Stimulated activated memory B cell treated with anti-CD40 and anti-IgM and Interleukin-4, amounts not matched to agents 10 μg/mL and 1 μg/mL and 100 μg/mL, for 72 hours (primary cell): Measurements from ENCODE around the gene RAB39A.
A peak's percentile ranks its signal among the peaks of the same experiment; 100 is the strongest.
"Not testable (repeated sequence)": the region's sequence is repeated elsewhere in the genome, so short reads cannot be mapped to it uniquely, and the experiment has no call there.

Source experiments
- ATAC-seq: fragments of 150-1000 bp; cut with Tn5 transposase; 2 replicates; pipeline ENCODE4 v1.10.0; 2021
- H3K27ac Mint-ChIP-seq: one replicate; pipeline ENCODE4 v1.8.0; 2022; ENCODE audit warnings: mild to moderate bottlenecking, mixed read lengths
- H3K27me3 Mint-ChIP-seq: one replicate; pipeline ENCODE4 v1.8.0; 2022; ENCODE audit warnings: mixed read lengths
- H3K36me3 Mint-ChIP-seq: one replicate; pipeline ENCODE4 v1.8.0; 2022; ENCODE audit warnings: mixed read lengths
- H3K4me1 Mint-ChIP-seq: one replicate; pipeline ENCODE4 v1.8.0; 2022; ENCODE audit warnings: mixed read lengths
- H3K4me3 Mint-ChIP-seq: one replicate; pipeline ENCODE4 v1.8.0; 2022; ENCODE audit warnings: mild to moderate bottlenecking, moderate library complexity, mixed read lengths
- H3K9me3 Mint-ChIP-seq: one replicate; pipeline ENCODE4 v1.8.0; 2022; ENCODE audit warnings: mixed read lengths

Gene RAB39A

DNA sequence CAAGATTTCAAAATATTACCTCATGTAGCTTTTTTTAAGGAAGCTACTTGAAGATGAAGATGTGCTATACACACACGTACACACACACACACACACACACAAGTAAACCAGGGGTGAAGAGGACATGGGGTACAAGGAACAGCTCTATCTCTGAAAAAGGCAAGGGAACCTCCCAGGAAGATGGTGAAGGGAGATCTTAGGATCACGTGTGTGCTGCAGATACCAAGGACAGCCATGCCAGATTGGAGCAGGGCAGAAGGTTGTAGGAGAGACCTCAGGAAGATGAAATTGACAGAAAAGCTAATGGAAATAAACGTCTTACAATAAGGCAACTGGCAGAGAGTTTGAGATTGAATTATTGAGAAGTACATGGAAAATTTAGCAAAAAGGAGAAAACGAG is 19.7 kb downstream of the RAB39A start:
- H3K27me3 Mint-ChIP-seq: no peaks in the 10 kb centered on the region
- no peak overlapping the region for H3K27ac Mint-ChIP-seq
- no peaks in the 10 kb centered on the region for H3K9me3 Mint-ChIP-seq
- ATAC-seq: no peak
- H3K4me1 Mint-ChIP-seq: no peaks in the 10 kb centered on the region
- peaks cover 9% of the 10 kb centered on the region for H3K36me3 Mint-ChIP-seq
- H3K4me3 Mint-ChIP-seq: no peak overlapping the region

DNA sequence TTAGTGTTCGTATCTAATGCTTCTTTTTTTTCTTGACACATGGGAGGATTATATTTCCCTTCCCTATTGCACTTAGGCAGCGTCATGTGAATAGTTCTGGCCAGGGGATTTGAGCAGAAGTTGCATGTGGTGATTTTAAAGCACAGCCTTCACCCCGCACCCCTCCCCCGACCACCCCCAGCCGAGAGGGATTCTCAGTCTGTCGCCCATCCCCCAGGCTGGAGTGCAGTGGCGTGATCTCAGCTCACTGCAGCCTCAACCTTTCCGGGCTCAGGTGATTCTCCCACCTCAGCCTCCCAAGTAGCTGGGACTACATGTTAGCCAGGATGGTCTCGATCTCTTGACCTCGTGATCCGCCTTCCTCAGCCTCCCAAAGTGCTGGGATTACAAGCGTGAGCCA is 20.1 kb downstream of the RAB39A start:
- not testable (repeated sequence) for H3K4me1 Mint-ChIP-seq, H3K4me3 Mint-ChIP-seq, H3K27ac Mint-ChIP-seq, H3K27me3 Mint-ChIP-seq, H3K36me3 Mint-ChIP-seq, ATAC-seq, H3K9me3 Mint-ChIP-seq

DNA sequence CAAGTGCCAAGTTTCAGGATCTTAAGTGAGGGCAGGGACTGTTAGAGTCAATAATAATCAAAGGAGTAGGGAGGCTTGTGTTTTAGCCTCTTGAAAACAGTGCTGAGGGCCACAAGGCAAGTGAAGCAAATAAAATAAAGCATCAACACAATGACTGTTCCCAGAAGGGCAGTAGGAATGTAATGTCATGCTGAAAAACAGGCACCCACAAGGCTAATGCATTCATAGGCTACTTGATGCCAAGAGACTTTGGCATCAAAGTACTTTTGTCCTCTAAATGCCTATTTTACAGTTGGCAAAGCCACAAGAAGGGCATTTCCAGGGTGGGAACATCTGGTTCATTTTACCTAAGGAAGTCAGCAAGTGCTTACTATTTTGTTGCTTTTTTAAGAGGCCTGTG is 22.9 kb downstream of the RAB39A start:
- no peaks in the 10 kb centered on the region for H3K4me1 Mint-ChIP-seq
- no peaks in the 10 kb centered on the region for H3K27me3 Mint-ChIP-seq
- H3K9me3 Mint-ChIP-seq: no peaks in the 10 kb centered on the region
- no peak overlapping the region for H3K4me3 Mint-ChIP-seq
- H3K36me3 Mint-ChIP-seq: peaks cover 4% of the 10 kb centered on the region
- ATAC-seq: no peak
- no peak overlapping the region for H3K27ac Mint-ChIP-seq

DNA sequence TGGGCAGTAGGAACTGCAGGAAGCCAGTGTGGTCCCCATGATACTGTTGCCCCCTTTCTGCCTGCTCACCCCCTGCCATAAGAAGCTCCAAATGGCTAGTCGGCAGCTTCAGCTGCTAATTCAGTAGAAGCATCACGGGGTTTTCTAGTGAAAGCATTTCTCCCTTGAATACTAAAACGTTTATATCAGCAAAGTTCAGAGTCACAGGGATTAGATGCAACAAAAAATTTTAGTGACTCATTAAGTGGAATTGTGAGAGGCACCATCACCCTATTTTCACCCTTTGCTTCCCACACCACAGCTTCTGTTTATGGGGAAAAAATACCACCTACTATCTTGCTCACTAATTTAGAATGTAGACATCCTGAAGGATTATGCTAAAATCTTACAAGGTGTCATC is 25.2 kb downstream of the RAB39A start:
- ATAC-seq: no peak
- no peaks in the 10 kb centered on the region for H3K36me3 Mint-ChIP-seq
- no peak overlapping the region for H3K4me3 Mint-ChIP-seq
- H3K4me1 Mint-ChIP-seq: peaks cover 9% of the 10 kb centered on the region
- no peaks in the 10 kb centered on the region for H3K27me3 Mint-ChIP-seq
- no peaks in the 10 kb centered on the region for H3K9me3 Mint-ChIP-seq
- H3K27ac Mint-ChIP-seq: no peak overlapping the region

DNA sequence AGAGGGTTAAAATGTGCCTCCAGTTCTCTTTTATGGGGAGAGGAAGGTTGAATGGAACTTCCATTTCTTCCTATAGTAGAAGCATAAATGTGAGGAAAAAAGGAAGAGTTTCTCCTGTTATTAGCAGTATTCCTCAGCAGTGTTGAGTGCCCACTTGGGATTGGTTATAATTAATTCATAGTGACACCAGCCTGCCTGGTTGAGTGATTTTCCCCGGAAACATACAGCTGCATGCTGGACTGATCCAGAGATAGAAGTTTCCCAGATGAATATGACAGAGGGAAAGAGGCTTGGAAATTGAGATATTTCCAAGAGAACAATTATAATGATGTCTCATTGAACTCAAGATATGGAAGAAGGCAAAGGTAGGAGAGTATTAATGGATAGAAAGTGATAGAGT is 28.3 kb downstream of the RAB39A start:
- Mint-ChIP-seq H3K4me3 (no peak overlapping the region), H3K9me3 (no peaks in the 10 kb centered on the region), H3K4me1 (peaks cover 9% of the 10 kb centered on the region), H3K36me3 (no peaks in the 10 kb centered on the region), H3K27me3 (no peaks in the 10 kb centered on the region), H3K27ac (no peak overlapping the region)
- no peak for ATAC-seq

DNA sequence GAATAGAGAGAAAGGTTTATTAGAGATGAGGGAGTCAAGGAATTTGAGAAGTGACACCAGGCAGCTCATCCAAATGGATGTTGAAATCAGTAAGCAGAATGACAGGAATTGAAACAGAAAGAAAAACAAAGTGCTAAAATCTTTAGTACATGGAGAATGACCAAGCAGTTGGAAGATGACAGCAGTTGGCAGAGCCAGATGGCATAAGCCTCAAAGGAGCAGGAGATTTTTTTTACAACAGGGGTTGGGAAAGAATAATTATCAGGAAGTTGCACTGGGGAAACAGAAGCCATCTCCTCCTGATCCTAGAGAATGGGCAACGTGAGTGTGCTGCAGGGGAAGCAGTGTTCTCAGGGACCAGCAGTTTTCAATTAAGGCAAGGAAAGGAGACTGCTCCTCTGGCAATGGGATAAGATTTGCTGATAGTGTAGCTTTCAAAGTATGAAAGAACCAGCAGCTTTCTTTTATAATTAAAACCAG is 28.9 kb downstream of the RAB39A start:
- no peaks in the 10 kb centered on the region for H3K9me3 Mint-ChIP-seq
- peaks cover 4% of the 10 kb centered on the region for H3K36me3 Mint-ChIP-seq
- no peak for ATAC-seq
- H3K27me3 Mint-ChIP-seq: no peaks in the 10 kb centered on the region
- peaks cover 9% of the 10 kb centered on the region for H3K4me1 Mint-ChIP-seq
- no peak overlapping the region for H3K4me3 Mint-ChIP-seq
- H3K27ac Mint-ChIP-seq: no peak overlapping the region

DNA sequence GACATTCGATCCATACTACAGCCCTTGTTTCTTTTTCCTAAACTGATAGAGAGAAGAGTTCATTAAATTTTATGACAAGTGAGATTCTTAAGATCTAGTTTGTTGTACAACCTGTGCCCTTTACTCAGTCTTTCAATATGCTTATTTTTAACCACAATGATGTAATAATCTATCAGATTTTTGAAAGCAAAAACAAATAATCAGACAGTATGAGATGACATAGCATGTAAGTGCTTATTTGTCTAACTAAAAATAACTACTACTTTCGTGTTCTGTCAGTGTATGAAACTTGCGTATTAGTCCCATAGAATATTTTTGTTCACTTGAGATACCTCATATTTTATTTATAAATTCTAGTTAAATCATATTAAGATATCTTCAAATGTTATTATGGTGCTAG is 33.2 kb downstream of the RAB39A start:
- H3K27me3 Mint-ChIP-seq: no peaks in the 10 kb centered on the region
- H3K9me3 Mint-ChIP-seq: no peaks in the 10 kb centered on the region
- no peak for ATAC-seq
- H3K4me3 Mint-ChIP-seq: no peak overlapping the region
- no peak overlapping the region for H3K27ac Mint-ChIP-seq
- peaks cover 6% of the 10 kb centered on the region for H3K36me3 Mint-ChIP-seq
- H3K4me1 Mint-ChIP-seq: peaks cover 7% of the 10 kb centered on the region

DNA sequence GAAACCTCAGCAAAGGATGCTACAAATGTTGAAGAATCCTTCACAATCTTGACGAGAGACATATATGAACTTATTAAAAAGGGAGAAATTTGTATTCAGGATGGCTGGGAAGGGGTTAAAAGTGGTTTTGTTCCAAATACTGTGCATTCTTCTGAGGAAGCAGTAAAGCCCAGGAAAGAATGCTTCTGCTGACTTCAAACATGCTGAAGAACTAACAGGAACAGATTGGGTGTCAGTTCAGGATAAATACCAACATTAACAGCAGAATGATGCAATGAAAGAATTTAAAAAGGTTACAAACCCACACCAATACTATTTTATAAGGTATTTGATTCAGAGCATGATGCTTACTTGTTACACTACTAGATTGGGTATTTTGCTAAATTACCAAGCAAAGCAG is 33.9 kb downstream of the RAB39A start:
- Mint-ChIP-seq H3K9me3 (no peaks in the 10 kb centered on the region), H3K4me3 (no peak overlapping the region), H3K27ac (no peak overlapping the region), H3K36me3 (peaks cover 6% of the 10 kb centered on the region), H3K27me3 (no peaks in the 10 kb centered on the region), H3K4me1 (no peaks in the 10 kb centered on the region)
- ATAC-seq: no peak

DNA sequence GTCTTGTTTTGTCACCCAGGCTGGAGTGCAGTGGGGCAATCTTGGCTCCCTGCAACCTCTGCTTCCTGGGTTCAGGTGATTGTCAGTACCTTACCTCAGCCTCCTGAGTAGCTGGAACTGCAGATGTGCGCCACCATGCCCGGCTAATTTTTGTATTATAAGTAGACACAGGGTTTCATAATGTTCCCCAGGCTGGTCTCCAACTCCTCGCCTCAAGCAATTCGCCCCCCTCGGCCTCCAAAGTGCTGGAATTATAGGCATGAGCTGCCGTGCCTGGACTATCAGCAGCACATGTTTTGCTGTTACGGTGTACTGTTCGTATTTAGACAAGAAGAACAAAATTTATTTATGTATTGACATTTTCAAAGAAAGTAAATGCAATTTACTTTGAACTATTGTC is 34.8 kb downstream of the RAB39A start:
- H3K27ac Mint-ChIP-seq: no peak overlapping the region
- H3K36me3 Mint-ChIP-seq: peaks cover 6% of the 10 kb centered on the region
- no peak overlapping the region for H3K4me3 Mint-ChIP-seq
- no peak for ATAC-seq
- no peaks in the 10 kb centered on the region for H3K4me1 Mint-ChIP-seq
- no peaks in the 10 kb centered on the region for H3K9me3 Mint-ChIP-seq
- H3K27me3 Mint-ChIP-seq: no peaks in the 10 kb centered on the region

DNA sequence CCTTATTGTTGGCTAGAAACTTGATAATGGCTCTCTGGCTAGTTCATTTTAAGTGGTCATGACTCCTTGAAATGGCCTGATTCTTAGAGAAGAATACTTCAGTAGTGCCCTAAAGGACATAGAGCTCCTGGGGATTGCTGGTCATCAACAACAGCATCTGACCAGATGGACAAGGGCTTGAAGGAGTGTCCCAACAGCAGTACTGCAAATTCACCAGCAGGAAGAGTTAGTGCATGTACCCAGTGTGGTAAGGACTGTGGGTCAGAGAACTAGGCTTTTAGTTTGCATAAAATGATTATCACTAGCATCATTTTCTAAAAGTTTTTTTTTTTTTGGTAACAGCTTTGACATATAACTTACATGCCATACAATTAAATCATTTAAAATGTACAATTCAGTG is 41.0 kb downstream of the RAB39A start:
- H3K27me3 Mint-ChIP-seq: no peaks in the 10 kb centered on the region

DNA sequence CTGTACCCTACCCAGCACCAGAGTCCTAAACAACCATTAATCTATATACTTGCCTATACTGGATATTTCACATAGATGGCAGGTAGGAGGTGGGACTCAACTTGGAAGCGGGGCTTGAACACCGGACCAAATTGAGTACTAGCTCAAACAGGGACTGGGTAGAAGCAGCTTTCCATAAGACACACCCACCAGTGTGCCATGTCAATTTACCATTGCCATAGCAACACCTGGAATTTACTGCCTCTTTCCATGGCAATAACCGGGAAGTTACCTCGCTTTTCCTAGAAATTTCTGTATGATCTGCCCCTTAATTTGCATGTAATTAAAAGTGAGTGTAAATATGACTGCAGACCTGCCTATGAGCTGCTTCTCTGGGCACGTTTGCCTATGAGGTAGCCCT is 41.8 kb downstream of the RAB39A start:
- Mint-ChIP-seq H3K27ac (no peak overlapping the region), H3K4me3 (no peak overlapping the region)

More for the DNA sequence above, 41.0 kb downstream of the RAB39A start:
- H3K4me1 Mint-ChIP-seq: no peaks in the 10 kb centered on the region
- no peak overlapping the region for H3K4me3 Mint-ChIP-seq
- no peaks in the 10 kb centered on the region for H3K9me3 Mint-ChIP-seq
- no peak overlapping the region for H3K27ac Mint-ChIP-seq
- no peaks in the 10 kb centered on the region for H3K36me3 Mint-ChIP-seq
- no peak for ATAC-seq

DNA sequence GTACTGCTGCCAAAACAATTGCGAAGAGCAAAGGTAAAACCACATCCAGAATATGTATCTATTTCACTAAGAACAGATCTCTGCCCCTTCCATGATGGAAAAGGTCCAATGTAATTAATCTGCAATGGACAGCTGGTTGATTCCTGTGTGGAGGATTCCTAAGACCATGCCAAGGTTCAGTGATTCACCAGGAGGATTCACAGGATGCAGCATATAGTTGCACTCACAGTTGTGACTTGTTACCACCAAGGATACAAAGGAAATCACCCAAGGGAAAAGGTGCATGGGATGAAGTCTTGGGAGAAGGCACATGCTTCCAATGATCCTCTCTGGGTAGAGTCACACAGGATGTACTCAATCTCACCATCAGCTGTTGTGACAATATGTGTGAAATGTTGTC is 45.4 kb downstream of the RAB39A start:
- Mint-ChIP-seq H3K27ac (no peak overlapping the region), H3K4me3 (no peak overlapping the region), H3K27me3 (peaks cover 8% of the 10 kb centered on the region), H3K9me3 (no peaks in the 10 kb centered on the region), H3K36me3 (no peaks in the 10 kb centered on the region), H3K4me1 (no peaks in the 10 kb centered on the region)
- no peak for ATAC-seq

More for the DNA sequence above, 41.8 kb downstream of the RAB39A start:
- no peaks in the 10 kb centered on the region for H3K9me3 Mint-ChIP-seq
- no peak for ATAC-seq
- H3K27me3 Mint-ChIP-seq: no peaks in the 10 kb centered on the region
- H3K4me1 Mint-ChIP-seq: no peaks in the 10 kb centered on the region
- H3K36me3 Mint-ChIP-seq: no peaks in the 10 kb centered on the region

DNA sequence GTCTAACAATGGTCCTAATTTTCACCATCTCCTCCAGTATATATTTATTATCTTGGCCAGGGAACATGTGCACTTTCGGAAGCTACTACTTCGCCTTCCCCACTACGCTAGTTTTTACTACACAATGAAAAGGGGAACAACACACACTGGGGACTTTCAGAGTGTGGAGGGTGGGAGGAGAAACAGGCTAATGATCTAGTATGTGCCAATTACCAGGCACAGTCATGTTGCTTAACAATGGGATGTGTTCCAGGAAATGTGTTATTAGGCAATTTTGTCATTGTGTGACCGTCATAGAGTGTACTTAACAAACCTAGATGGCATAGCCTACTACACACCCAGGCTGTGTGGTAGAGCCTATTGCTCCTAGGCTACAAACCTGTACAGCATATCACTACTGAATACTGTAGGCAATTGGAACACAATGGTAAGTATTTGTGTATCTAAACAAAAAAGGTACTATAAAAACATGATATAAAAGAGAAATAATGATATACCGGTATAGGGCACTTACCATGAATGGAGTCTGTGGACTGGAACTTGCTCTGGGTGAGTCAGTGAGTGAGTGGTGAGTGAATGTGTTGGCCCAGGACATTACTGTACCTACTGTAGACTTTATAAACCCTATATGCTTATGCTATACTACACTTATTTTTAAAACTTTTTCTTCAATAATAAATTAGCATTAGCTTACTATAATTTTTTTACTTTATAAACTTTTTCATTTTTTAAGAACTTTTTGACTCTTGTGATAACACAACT is 60.3 kb downstream of the RAB39A start:
- Mint-ChIP-seq H3K4me3 (no peak overlapping the region), H3K9me3 (no peaks in the 10 kb centered on the region), H3K36me3 (no peaks in the 10 kb centered on the region), H3K4me1 (no peaks in the 10 kb centered on the region), H3K27me3 (peaks cover 17% of the 10 kb centered on the region), H3K27ac (no peak overlapping the region)
- ATAC-seq: peak; percentile 41

DNA sequence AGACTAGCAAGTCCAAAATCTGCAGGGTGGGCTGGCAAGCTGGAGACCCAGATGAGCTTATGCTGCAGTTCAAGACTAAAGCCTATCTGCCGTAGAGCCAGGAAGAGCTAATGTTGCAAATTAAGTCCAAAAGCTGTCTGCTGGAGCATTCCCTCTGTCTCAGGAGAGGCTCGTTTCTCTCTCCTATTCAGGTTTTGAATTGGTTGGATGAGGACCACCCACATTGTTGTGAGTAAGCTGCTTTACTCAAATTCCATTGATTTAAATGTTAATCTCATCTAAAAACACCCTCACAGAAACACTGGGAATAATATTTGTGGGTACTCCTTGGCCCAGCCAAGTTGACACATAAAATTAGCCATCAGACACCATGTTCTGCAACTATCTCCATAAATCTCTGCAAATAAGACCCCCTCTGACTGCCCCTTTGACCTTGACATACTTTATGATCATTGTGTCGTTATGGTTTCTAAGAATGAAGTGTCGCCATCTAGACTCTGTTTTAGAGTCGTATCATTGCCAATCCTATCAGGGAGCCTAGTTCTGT is 63.7 kb downstream of the RAB39A start:
- ATAC-seq: no peak
- no peaks in the 10 kb centered on the region for H3K36me3 Mint-ChIP-seq
- peaks cover 17% of the 10 kb centered on the region for H3K27me3 Mint-ChIP-seq
- H3K9me3 Mint-ChIP-seq: no peaks in the 10 kb centered on the region
- H3K4me3 Mint-ChIP-seq: no peak overlapping the region
- H3K4me1 Mint-ChIP-seq: no peaks in the 10 kb centered on the region
- H3K27ac Mint-ChIP-seq: no peak overlapping the region

DNA sequence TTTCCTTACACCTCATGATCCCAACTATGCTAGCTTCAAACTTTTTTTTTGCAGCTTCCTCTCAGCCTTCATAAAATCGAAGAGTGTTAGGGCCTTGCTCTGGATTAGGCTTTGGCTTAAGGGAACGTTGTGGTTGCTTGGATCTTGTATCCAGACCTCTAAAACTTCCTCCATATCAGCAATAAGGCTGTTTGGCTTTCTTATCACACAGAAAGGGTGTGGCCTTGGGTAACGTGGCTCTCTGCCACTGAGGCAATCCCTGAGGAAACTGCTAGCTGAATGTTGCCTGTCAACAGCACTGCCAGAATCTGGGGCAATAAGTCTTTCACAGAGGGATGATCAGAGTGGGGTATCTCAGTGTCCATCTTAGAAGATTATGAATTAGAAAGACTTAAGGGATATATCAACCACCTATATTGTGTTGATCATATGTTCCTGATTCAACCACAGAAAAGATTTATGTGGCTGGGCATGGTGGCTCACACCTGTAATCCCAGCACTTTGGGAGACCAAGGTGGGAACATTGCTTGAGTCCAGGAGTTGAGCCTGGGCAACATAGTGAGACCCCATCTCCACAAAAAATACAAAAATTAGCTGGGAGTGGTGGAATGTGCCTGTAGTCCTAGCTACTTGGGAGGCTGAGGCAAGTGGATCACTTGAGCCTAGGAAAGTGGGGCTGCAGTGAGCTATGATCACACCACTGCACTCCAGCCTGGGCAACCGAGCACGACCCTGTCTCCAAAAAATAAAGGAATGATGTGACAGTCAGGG is 67.9 kb downstream of the RAB39A start:
- Mint-ChIP-seq H3K9me3 (no peaks in the 10 kb centered on the region), H3K27me3 (peaks cover 25% of the 10 kb centered on the region), H3K36me3 (no peaks in the 10 kb centered on the region), H3K4me1 (peaks cover 6% of the 10 kb centered on the region), H3K27ac (no peak overlapping the region), H3K4me3 (no peak overlapping the region)
- no peak for ATAC-seq

DNA sequence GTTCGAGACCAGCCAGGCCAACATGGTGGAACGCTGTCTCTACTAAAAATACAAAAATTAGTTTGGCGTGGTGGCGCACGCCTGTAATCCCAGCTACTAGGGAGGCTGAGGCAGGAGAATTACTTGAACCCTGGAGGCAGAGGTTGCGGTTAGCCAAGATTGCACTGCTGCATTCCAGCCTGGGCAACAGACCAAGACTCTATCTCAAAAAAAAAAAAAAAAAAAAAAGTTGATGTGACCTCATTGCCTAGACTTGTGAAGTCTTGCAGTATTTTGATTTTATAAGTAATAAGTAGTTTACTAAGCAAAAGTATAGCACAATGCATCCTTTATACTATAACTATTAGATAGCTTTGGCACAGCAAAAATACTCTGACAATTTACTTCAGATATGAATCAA is 70.5 kb downstream of the RAB39A start:
- ATAC-seq: no peak
- no peak overlapping the region for H3K27ac Mint-ChIP-seq
- H3K4me3 Mint-ChIP-seq: no peak overlapping the region
- no peaks in the 10 kb centered on the region for H3K36me3 Mint-ChIP-seq
- peaks cover 8% of the 10 kb centered on the region for H3K27me3 Mint-ChIP-seq
- H3K4me1 Mint-ChIP-seq: peaks cover 6% of the 10 kb centered on the region
- H3K9me3 Mint-ChIP-seq: no peaks in the 10 kb centered on the region
